CD8-positive, alpha-beta memory T cell (primary cell): ENCODE data around the gene RPL38. TPM values are rescaled to one million over a fixed set of nuclear protein-coding genes. Genes with fewer than 3 reads are reported as not detected.

Source experiments
- CTCF ChIA-PET: fragments of 350-600 bp; sonication (Branson Sonifier 250); formaldehyde crosslinking; loops from one replicate; lab custom pipeline; 2021; ENCODE audit warnings: antibody characterized with exemption; lab: Charles Lee
- POLR2A ChIA-PET: fragments of 350-600 bp; sonication (Branson Sonifier 250); formaldehyde crosslinking; loops from one replicate; lab custom pipeline; 2021; ENCODE audit warnings: antibody characterized with exemption; lab: Charles Lee
- DNase-seq, 5 donors: peaks; one replicate each; pipeline versions ENCODE4 v3.0.0 to v3.0.0-alpha.2; 2020 to 2022; ENCODE audit warnings: mixed read lengths in 1 of 5
- H3K27ac ChIP-seq: one replicate; pipeline ENCODE4 v1.7.0; 2013; ENCODE audit warnings: low read depth, mild to moderate bottlenecking, low read length, moderate library complexity
- H3K27me3 ChIP-seq: 2 replicates; pipeline ENCODE4 v1.7.0; 2013; ENCODE audit warnings: low read length, mild to moderate bottlenecking; ENCODE audit not compliant: insufficient read depth, poor library complexity, severe bottlenecking
- H3K36me3 ChIP-seq: 2 replicates; pipeline ENCODE4 v1.7.0; 2013; ENCODE audit warnings: mild to moderate bottlenecking, low read length, moderate library complexity; ENCODE audit not compliant: insufficient read depth
- H3K4me1 ChIP-seq: 2 replicates; pipeline ENCODE4 v1.7.0; 2013; ENCODE audit warnings: mild to moderate bottlenecking, low read length, moderate library complexity; ENCODE audit not compliant: insufficient read depth
- H3K4me3 ChIP-seq: 2 replicates; pipeline ENCODE4 v1.7.0; 2013; ENCODE audit warnings: mild to moderate bottlenecking, low read length
- H3K9me3 ChIP-seq: 2 replicates; pipeline ENCODE4 v1.7.0; 2013; ENCODE audit warnings: mild to moderate bottlenecking, low read length
- H3K27ac Mint-ChIP-seq, 8 donors: one replicate each; pipeline ENCODE4 v1.8.0; 2020 to 2021; ENCODE audit warnings: mixed read lengths in 8 of 8, mild to moderate bottlenecking in 6 of 8, inconsistent platforms in 3 of 8, moderate library complexity in 3 of 8
- H3K27me3 Mint-ChIP-seq, 2 donors: one replicate each; pipeline ENCODE4 v1.8.0; 2020 to 2021; ENCODE audit warnings: mixed read lengths in 2 of 2, mild to moderate bottlenecking in 1 of 2, moderate library complexity in 1 of 2
- H3K36me3 Mint-ChIP-seq, 3 donors: one replicate each; pipeline ENCODE4 v1.8.0; 2020 to 2021; ENCODE audit warnings: mixed read lengths in 3 of 3, inconsistent platforms in 1 of 3, mild to moderate bottlenecking in 1 of 3
- H3K4me1 Mint-ChIP-seq, 3 donors: one replicate each; pipeline ENCODE4 v1.8.0; 2020 to 2021; ENCODE audit warnings: mixed read lengths in 3 of 3, inconsistent platforms in 1 of 3, mild to moderate bottlenecking in 1 of 3
- H3K4me3 Mint-ChIP-seq, 7 donors: one replicate each; pipeline ENCODE4 v1.8.0; 2020 to 2021; ENCODE audit warnings: mixed read lengths in 7 of 7, mild to moderate bottlenecking in 6 of 7, moderate library complexity in 4 of 7, inconsistent platforms in 2 of 7
- H3K9me3 Mint-ChIP-seq, 5 donors: one replicate each; pipeline ENCODE4 v1.8.0; 2020 to 2022; ENCODE audit warnings: mixed read lengths in 5 of 5, mild to moderate bottlenecking in 3 of 5, moderate library complexity in 2 of 5, inconsistent platforms in 1 of 5
- polyA plus RNA-seq: library from polyadenylated mRNA; unstranded; fragments of 300-500 nt; fragmentation: Illumina TruSeq; gene quantifications from one replicate; pipeline ENCODE4 v1.2.3, GENCODE V29; 2021
- total RNA-seq, 2 experiments: library from RNA; stranded (reverse); gene quantifications; one replicate each; pipeline ENCODE4 v1.2.3, GENCODE V29; 2021

Gene RPL38
- total and polyA plus RNA-seq, 3 experiments from 2014 or later = 1,457 to 1,839 (median 1,489) TPM

- CTCF ChIA-PET = interaction anchor here (1.5 kb wide), 1 partner anchor 747 kb away, joined by 4 read pairs; no protein-coding TSS in a partner anchor
- H3K9me3 Mint-ChIP-seq = no peaks in the 10 kb centered on the region
- H3K27me3 Mint-ChIP-seq = peaks cover 32 to 54% of the 10 kb centered on the region in 2 donors
- peak in 1 of 5 donors; percentile 3 for DNase-seq
- Histone ChIP-seq H3K4me3 (no peak overlapping the region), H3K27ac (no peak overlapping the region), H3K4me1 (no peaks in the 10 kb centered on the region), H3K27me3 (peaks cover 16% of the 10 kb centered on the region), H3K9me3 (no peaks in the 10 kb centered on the region), H3K36me3 (no peaks in the 10 kb centered on the region)
- POLR2A ChIA-PET = no interaction called here
- H3K36me3 Mint-ChIP-seq = no peaks in the 10 kb centered on the region
- H3K4me1 Mint-ChIP-seq = no peaks in the 10 kb centered on the region
- H3K4me3 Mint-ChIP-seq = no peak overlapping the region
- H3K27ac Mint-ChIP-seq = no peak overlapping the region
These were observed 26.4 kb upstream of the RPL38 start for GRCh38 chr17:74177018-74177450.

DNA sequence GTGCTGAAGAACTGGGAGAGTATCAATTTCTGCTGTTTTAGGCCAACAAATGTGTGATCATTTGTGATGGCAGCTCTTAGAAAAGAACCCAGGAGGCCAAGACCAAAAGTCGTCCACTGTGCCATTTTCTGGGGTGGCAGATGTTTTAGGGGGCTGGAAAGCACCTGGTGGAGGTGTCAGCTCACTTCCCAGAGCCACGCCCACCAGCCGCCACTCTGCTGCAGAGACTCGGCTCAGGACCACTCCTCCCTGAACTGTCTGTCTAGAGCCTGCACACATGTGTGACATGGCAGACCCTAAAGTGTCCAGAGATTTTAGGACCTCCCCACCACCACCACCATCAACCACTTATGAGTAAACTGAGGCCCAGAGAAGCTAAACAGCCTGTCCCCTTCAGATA lies 23.9 kb upstream of the RPL38 start:
- Histone ChIP-seq H3K27ac (no peak overlapping the region), H3K9me3 (no peaks in the 10 kb centered on the region), H3K4me1 (no peaks in the 10 kb centered on the region), H3K27me3 (peaks cover 16% of the 10 kb centered on the region), H3K4me3 (no peak overlapping the region), H3K36me3 (no peaks in the 10 kb centered on the region)
- Mint-ChIP-seq H3K4me1 (no peaks in the 10 kb centered on the region), H3K4me3 (no peak overlapping the region), H3K27ac (no peak overlapping the region), H3K9me3 (peaks cover 0 to 2% (median 0%) of the 10 kb centered on the region in 5 donors), H3K36me3 (peaks cover 0 to 7% (median 0%) of the 10 kb centered on the region in 3 donors), H3K27me3 (peaks cover 28 to 56% of the 10 kb centered on the region in 2 donors)
- POLR2A ChIA-PET = interaction anchor here (0.9 kb wide), 1 partner anchor 24 kb away, joined by 3 read pairs; no protein-coding TSS in a partner anchor
- CTCF ChIA-PET = no interaction called here
- DNase-seq = peak in 1 of 5 donors; percentile 23

DNA sequence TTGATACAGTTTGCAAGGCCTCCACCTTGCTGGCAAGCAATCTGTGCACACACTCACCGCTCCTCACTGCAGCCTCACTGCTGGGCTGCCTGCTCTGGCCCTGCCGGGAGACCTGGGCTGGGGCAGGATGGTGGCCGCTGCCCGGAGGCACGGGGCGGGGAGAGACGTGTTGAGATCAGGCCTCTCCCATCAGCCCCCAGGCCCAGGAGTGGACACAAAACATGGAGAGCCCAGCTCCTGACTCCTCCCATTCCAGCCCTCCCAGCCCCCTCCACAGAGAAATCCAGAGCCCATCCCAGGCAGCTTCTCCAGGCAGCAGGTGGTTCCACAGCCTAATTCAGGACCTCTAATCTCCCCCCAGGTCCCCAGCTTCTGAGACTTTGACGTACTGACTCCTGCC lies 23.1 kb upstream of the RPL38 start:
- no peaks in the 10 kb centered on the region for H3K4me1 ChIP-seq
- peak in 1 of 5 donors; percentile 31 for DNase-seq
- Mint-ChIP-seq H3K4me3 (no peak overlapping the region), H3K27ac (no peak overlapping the region), H3K9me3 (peaks cover 0 to 2% (median 0%) of the 10 kb centered on the region in 5 donors), H3K4me1 (no peaks in the 10 kb centered on the region), H3K27me3 (peaks cover 26 to 54% of the 10 kb centered on the region in 2 donors), H3K36me3 (peaks cover 0 to 7% (median 0%) of the 10 kb centered on the region in 3 donors)
- ChIA-PET CTCF (interaction anchor here (0.9 kb wide), 1 partner anchor 19 kb away, joined by 3 read pairs; no protein-coding TSS in a partner anchor), POLR2A (no interaction called here)
- H3K4me3 ChIP-seq = no peak overlapping the region
- no peak overlapping the region for H3K27ac ChIP-seq
- H3K36me3 ChIP-seq = no peaks in the 10 kb centered on the region
- peaks cover 16% of the 10 kb centered on the region for H3K27me3 ChIP-seq
- no peaks in the 10 kb centered on the region for H3K9me3 ChIP-seq

DNA sequence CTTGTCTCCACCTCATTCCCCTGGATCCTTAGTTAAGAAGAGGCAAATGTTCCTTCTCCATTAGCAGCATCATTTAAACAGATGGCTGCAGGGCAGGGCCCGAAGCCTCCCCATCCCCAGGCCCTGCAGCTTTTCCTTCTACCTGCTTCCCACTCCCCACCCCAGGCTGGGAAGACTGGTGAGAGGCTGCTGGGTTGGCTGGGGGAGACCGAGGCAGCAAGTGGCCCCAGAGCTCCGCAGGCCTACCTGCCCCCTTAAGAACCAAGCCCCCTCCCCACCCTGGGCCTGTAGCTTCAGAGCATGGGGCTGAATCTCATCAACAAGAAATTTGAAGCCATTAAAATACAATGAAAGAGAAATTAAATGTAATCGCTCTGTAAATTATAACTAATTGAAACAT lies 22.1 kb upstream of the RPL38 start:
- ChIA-PET POLR2A (no interaction called here), CTCF (no interaction called here)
- Mint-ChIP-seq H3K4me3 (no peak overlapping the region), H3K4me1 (no peaks in the 10 kb centered on the region), H3K36me3 (peaks cover 0 to 7% (median 0%) of the 10 kb centered on the region in 3 donors), H3K27ac (no peak overlapping the region), H3K27me3 (peaks cover 31 to 60% of the 10 kb centered on the region in 2 donors), H3K9me3 (peaks cover 0 to 2% (median 0%) of the 10 kb centered on the region in 5 donors)
- peak in 1 of 5 donors; percentile 3 for DNase-seq
- Histone ChIP-seq H3K9me3 (no peaks in the 10 kb centered on the region), H3K27ac (no peak overlapping the region), H3K36me3 (no peaks in the 10 kb centered on the region), H3K27me3 (peaks cover 14% of the 10 kb centered on the region), H3K4me1 (no peaks in the 10 kb centered on the region), H3K4me3 (no peak overlapping the region)

- peaks cover 27 to 59% of the 10 kb centered on the region in 2 donors for H3K27me3 Mint-ChIP-seq
- Histone ChIP-seq H3K9me3 (no peaks in the 10 kb centered on the region), H3K27me3 (peaks cover 6% of the 10 kb centered on the region), H3K4me3 (no peak overlapping the region), H3K4me1 (no peaks in the 10 kb centered on the region), H3K36me3 (no peaks in the 10 kb centered on the region), H3K27ac (no peak overlapping the region)
- no peaks in the 10 kb centered on the region for H3K4me1 Mint-ChIP-seq
- ChIA-PET CTCF (no interaction called here), POLR2A (no interaction called here)
- H3K4me3 Mint-ChIP-seq = no peak overlapping the region
- peaks cover 0 to 2% (median 0%) of the 10 kb centered on the region in 5 donors for H3K9me3 Mint-ChIP-seq
- peaks cover 0 to 7% (median 0%) of the 10 kb centered on the region in 3 donors for H3K36me3 Mint-ChIP-seq
- no peak for DNase-seq
- H3K27ac Mint-ChIP-seq = no peak overlapping the region
These were observed 21.3 kb upstream of the RPL38 start for GRCh38 chr17:74182041-74182723.

DNA sequence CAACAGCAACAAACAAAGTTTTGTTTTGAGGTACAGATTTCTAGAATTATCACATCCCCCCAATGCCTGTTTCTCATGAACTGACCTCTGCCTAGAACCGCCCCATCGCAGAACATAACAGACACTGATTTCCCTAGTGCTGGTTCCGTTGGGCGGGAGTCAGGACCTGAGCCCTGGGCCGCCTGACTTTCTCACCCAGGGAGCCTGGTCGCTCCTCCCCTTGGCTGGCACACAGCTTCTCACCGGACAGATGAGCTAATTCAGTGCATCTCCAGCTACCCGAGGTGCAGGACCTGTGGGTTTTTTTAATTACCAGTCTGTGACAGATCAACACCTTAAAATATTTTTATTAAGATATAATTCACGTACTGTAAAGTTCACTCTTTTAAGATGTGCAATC lies 20.1 kb upstream of the RPL38 start:
- no peaks in the 10 kb centered on the region for H3K4me1 ChIP-seq
- Mint-ChIP-seq H3K27ac (peak overlapping the region in 1 of 8 donors; percentile 5), H3K9me3 (peaks cover 0 to 4% (median 0%) of the 10 kb centered on the region in 5 donors), H3K27me3 (peaks cover 26 to 63% of the 10 kb centered on the region in 2 donors), H3K4me3 (no peak overlapping the region), H3K4me1 (no peaks in the 10 kb centered on the region), H3K36me3 (peaks cover 0 to 7% (median 0%) of the 10 kb centered on the region in 3 donors)
- H3K4me3 ChIP-seq = no peak overlapping the region
- ChIA-PET CTCF (no interaction called here), POLR2A (no interaction called here)
- H3K27ac ChIP-seq = no peak overlapping the region
- no peaks in the 10 kb centered on the region for H3K36me3 ChIP-seq
- H3K27me3 ChIP-seq = peaks cover 5% of the 10 kb centered on the region
- H3K9me3 ChIP-seq = no peaks in the 10 kb centered on the region
- no peak for DNase-seq

DNA sequence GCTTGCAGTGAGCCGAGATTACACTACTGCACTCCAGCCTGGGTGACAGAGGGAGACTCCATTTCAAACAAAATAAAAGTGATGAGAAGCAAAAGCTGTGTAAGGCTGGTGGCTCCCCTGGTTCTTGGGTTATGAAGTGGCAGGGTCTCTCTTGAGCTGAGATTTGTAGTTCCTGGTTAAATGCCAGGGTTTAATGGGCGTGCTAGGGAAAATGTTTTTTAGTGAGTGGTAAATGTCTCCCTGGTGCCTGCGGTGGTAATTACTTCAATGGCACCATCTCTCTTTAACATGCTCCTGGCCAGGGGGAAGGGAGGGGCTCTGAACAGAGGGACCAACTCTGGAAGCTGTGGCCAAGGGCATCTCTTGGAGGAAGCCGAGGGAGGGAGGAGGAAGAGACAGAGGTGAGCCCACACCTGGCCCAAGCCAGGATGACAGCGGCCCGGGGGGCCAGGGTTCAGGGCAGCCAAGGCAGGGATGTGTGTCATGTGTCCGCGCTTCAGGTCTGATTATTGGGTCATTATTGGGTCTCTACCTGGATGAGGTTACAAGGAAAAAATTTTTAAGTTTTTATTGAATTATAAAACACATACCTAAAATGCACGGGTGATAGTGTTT lies 17.8 kb upstream of the RPL38 start:
- H3K36me3 ChIP-seq = no peaks in the 10 kb centered on the region
- H3K27ac ChIP-seq = no peak overlapping the region
- DNase-seq = peak in 1 of 5 donors; percentile 21
- ChIA-PET CTCF (no interaction called here), POLR2A (no interaction called here)
- H3K4me3 Mint-ChIP-seq = no peak overlapping the region
- H3K36me3 Mint-ChIP-seq = peaks cover 0 to 7% (median 0%) of the 10 kb centered on the region in 3 donors
- H3K4me3 ChIP-seq = no peak overlapping the region
- no peaks in the 10 kb centered on the region for H3K4me1 Mint-ChIP-seq
- no peaks in the 10 kb centered on the region for H3K27me3 ChIP-seq
- H3K9me3 Mint-ChIP-seq = peaks cover 0 to 6% (median 0%) of the 10 kb centered on the region in 5 donors
- H3K4me1 ChIP-seq = no peaks in the 10 kb centered on the region
- peaks cover 17 to 53% of the 10 kb centered on the region in 2 donors for H3K27me3 Mint-ChIP-seq
- no peaks in the 10 kb centered on the region for H3K9me3 ChIP-seq
- no peak overlapping the region for H3K27ac Mint-ChIP-seq

GRCh38 chr17:74186498-74186897 lies 17.0 kb upstream of the RPL38 start:
- POLR2A ChIA-PET = no interaction called here
- no peak overlapping the region for H3K4me3 Mint-ChIP-seq

More at GRCh38 chr17:74186498-74186897, 17.0 kb upstream of the RPL38 start:
- H3K27ac Mint-ChIP-seq = no peak overlapping the region
- H3K9me3 Mint-ChIP-seq = peaks cover 0 to 6% (median 0%) of the 10 kb centered on the region in 5 donors
- Histone ChIP-seq H3K9me3 (no peaks in the 10 kb centered on the region), H3K27me3 (no peaks in the 10 kb centered on the region), H3K27ac (no peak overlapping the region), H3K4me3 (no peak overlapping the region), H3K36me3 (no peaks in the 10 kb centered on the region), H3K4me1 (no peaks in the 10 kb centered on the region)
- no peak for DNase-seq
- CTCF ChIA-PET = interaction anchor here (0.9 kb wide), 1 partner anchor 13 kb away, joined by 3 read pairs; no protein-coding TSS in a partner anchor
- peaks cover 0 to 7% (median 0%) of the 10 kb centered on the region in 3 donors for H3K36me3 Mint-ChIP-seq
- H3K27me3 Mint-ChIP-seq = peaks cover 17 to 55% of the 10 kb centered on the region in 2 donors
- H3K4me1 Mint-ChIP-seq = no peaks in the 10 kb centered on the region
